Measurements from ENCODE around the gene DUSP18. TPM values are rescaled to one million over a fixed set of nuclear protein-coding genes. Genes with fewer than 3 reads are reported as not detected.
"Not testable (repeated sequence)": the region's sequence is repeated elsewhere in the genome, so short reads cannot be mapped to it uniquely, and the experiment has no call there.

DUSP18 gene
- polyA plus RNA-seq, 2 of the 4 experiments (the other 2 are of a cell fraction), result 3.4 to 7.2 TPM

- H3K4me3 ChIP-seq; POLR2A ChIA-PET; ATAC-seq; H3K27ac ChIP-seq; H3K9me3 ChIP-seq; FAIRE-seq; H3K4me2 ChIP-seq; DNase-seq (ENCODE audit: low read depth in 1 of 2, low spot score in 1 of 2); CTCF ChIA-PET: not testable (repeated sequence)
- H3K4me1 ChIP-seq, result peaks cover 11% of the 10 kb centered on the region
- WGBS (ENCODE audit: missing lambda C conversion rate), result no CpG with 5 or more reads among the region's 31 CpGs
Measured at GRCh38 chr22:30631469-30631868, 36.2 kb downstream of the DUSP18 start.

GRCh38 chr22:30628491-30628890, 39.2 kb downstream of the DUSP18 start:
- Histone ChIP-seq H3K4me1 (no peaks in the 10 kb centered on the region), H3K4me2 (no peak overlapping the region), H3K9me3 (no peaks in the 10 kb centered on the region), H3K4me3 (no peak overlapping the region), H3K27ac (no peak overlapping the region)
- ChIA-PET POLR2A (no interaction called here), CTCF (interaction anchor here (0.8 to 2.2 kb wide), 3 partner anchors 73 to 135 kb away, joined by 4 to 9 read pairs (median 4); no protein-coding TSS in a partner anchor)
- TF ChIP-seq BCL3 (IDR thresholded peaks at IDR 0.05), result no peak
- TF ChIP-seq ZC3H11A (IDR thresholded peaks at IDR 0.05), result no peak
- TF ChIP-seq POLR2AphosphoS2 (conservative IDR thresholded peaks at IDR 0.05; ENCODE audit: low read length), result no peak
- TF ChIP-seq CBX2 (IDR thresholded peaks at IDR 0.05; ENCODE audit: borderline replicate concordance, low read depth), result no peak
- no peak for TF ChIP-seq MAFK (IDR thresholded peaks at IDR 0.05; ENCODE audit: partially characterized antibody)
- TF ChIP-seq HOXA7 (CRISPR knock-in tag; IDR thresholded peaks at IDR 0.05), result no peak
- no peak for TF ChIP-seq RCOR1 (IDR thresholded peaks at IDR 0.05; ENCODE audit: low read depth, low read length)
- no peak for TF ChIP-seq KDM1A (IDR thresholded peaks at IDR 0.05; ENCODE audit: low read depth)
- 100% methylated on average over 2 of the region's 4 CpGs for WGBS (ENCODE audit: missing lambda C conversion rate)
- no peak for FAIRE-seq
- ATAC-seq, result no peak
- no peak for DNase-seq (ENCODE audit: low read depth in 1 of 2, low spot score in 1 of 2)

DNA sequence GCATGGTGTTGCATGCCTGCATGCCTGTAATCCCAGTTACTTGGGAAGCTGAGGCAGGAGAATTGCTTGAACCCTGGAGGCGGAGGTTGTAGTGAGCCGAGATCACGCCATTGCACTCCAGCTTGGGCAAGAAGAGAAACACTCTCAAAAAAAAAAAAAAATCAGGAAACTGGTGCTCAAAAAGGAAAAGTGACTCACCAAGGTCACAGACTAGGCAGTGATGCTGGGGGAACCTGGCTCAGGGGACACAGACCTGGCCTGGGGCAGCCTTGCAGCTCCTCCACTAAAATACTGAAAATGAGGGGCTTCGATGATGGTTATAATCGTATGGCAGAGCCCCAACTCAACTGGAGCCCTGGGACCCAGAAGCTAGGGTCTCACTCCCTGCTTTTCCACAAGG, 40.2 kb downstream of the DUSP18 start:
- DNase-seq (ENCODE audit: low read depth in 1 of 2, low spot score in 1 of 2) (no peak), FAIRE-seq (no peak), ATAC-seq (no peak)
- POLR2A ChIA-PET, result no interaction called here
- H3K4me1 ChIP-seq, result no peaks in the 10 kb centered on the region
- H3K4me2 ChIP-seq, result no peak overlapping the region
- H3K27ac ChIP-seq, result no peak overlapping the region
- CTCF ChIA-PET, result interaction anchor here (1.5 to 2.2 kb wide), 2 partner anchors 128 to 136 kb away, joined by 4 to 9 read pairs; no protein-coding TSS in a partner anchor
- WGBS (ENCODE audit: missing lambda C conversion rate), result 81% methylated on average over 5 of the region's 5 CpGs
- no peak for TF ChIP-seq EP300 (IDR thresholded peaks at IDR 0.05)
- TF ChIP-seq GATA3 (IDR thresholded peaks at IDR 0.05; ENCODE audit: borderline replicate concordance), result no peak
- no peak for TF ChIP-seq HOXB13 (CRISPR knock-in tag; IDR thresholded peaks at IDR 0.05; ENCODE audit: low read depth)
- TF ChIP-seq, protein P1, sequence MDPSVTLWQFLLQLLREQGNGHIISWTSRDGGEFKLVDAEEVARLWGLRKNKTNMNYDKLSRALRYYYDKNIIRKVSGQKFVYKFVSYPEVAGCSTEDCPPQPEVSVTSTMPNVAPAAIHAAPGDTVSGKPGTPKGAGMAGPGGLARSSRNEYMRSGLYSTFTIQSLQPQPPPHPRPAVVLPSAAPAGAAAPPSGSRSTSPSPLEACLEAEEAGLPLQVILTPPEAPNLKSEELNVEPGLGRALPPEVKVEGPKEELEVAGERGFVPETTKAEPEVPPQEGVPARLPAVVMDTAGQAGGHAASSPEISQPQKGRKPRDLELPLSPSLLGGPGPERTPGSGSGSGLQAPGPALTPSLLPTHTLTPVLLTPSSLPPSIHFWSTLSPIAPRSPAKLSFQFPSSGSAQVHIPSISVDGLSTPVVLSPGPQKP (IDR thresholded peaks at IDR 0.05; ENCODE audit: low read depth, low read length), result no peak
- TF ChIP-seq E2F6 (IDR thresholded peaks at IDR 0.05; ENCODE audit: borderline replicate concordance, low read depth), result no peak
- H3K4me3 ChIP-seq, result no peak overlapping the region
- no peaks in the 10 kb centered on the region for H3K9me3 ChIP-seq

- no peaks in the 10 kb centered on the region for H3K4me1 ChIP-seq
- no peak overlapping the region for H3K4me3 ChIP-seq
- FAIRE-seq (no peak), ATAC-seq (no peak), DNase-seq (ENCODE audit: low read depth in 1 of 2, low spot score in 1 of 2) (no peak)
- POLR2A ChIA-PET, result no interaction called here
- H3K4me2 ChIP-seq, result no peak overlapping the region
- WGBS (ENCODE audit: missing lambda C conversion rate), result 73% methylated on average over 4 of the region's 5 CpGs
- no peaks in the 10 kb centered on the region for H3K9me3 ChIP-seq
- TF ChIP-seq HOXB5 (CRISPR knock-in tag; IDR thresholded peaks at IDR 0.05), result no peak
- no peak for TF ChIP-seq ATOH8 (CRISPR knock-in tag; IDR thresholded peaks at IDR 0.05; ENCODE audit: low read depth)
- no peak for TF ChIP-seq MAFK (IDR thresholded peaks at IDR 0.05; ENCODE audit: partially characterized antibody)
- no peak for TF ChIP-seq FOSL2 (IDR thresholded peaks at IDR 0.05)
- no peak for TF ChIP-seq FOSL2 (CRISPR knock-in tag; IDR thresholded peaks at IDR 0.05)
- no peak for TF ChIP-seq NFE2L2 (conservative IDR thresholded peaks at IDR 0.05; ENCODE audit: low read length)
- CTCF ChIA-PET, result interaction anchor here (0.9 to 2.5 kb wide), 3 partner anchors 8 to 129 kb away, joined by 3 to 18 read pairs (median 4); no protein-coding TSS in a partner anchor
- no peak overlapping the region for H3K27ac ChIP-seq
Measured at GRCh38 chr22:30626413-30626812, 41.3 kb downstream of the DUSP18 start.

DNA sequence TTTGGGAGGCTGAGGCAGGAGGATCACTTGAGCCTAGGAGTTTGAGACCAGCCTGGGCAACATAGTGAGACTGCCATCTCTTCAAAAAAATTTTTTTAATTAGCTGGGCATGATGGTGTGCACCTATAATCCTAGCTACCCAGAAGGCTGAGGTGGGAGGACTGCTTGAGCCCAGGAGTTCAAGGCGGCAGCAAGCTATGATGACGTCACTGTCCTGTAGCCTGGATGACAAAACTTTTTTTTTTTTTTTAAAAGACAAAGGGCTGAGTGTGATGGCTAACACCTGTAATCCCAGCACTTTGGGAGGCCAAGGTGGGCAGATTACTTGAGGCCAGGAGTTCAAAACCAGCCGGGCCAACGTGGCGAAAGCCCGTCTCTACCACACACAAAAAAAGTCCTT, 47.8 kb downstream of the DUSP18 start:
- ChIA-PET POLR2A (interaction anchor here (0.5 kb wide), 1 partner anchor 168 kb away, joined by 3 read pairs; no protein-coding TSS in a partner anchor), CTCF (interaction anchor here (0.9 to 1.6 kb wide), 3 partner anchors 14 to 300 kb away, joined by 3 to 4 read pairs (median 4); no protein-coding TSS in a partner anchor)
- not testable (repeated sequence) for ATAC-seq; H3K27ac ChIP-seq; DNase-seq (ENCODE audit: low read depth in 1 of 2, low spot score in 1 of 2); FAIRE-seq; H3K9me3 ChIP-seq; H3K4me1 ChIP-seq; H3K4me2 ChIP-seq; H3K4me3 ChIP-seq
- 94% methylated on average over 6 of the region's 6 CpGs for WGBS (ENCODE audit: missing lambda C conversion rate)

All from A549 (cell line).